Spleen (tissue), 11 donors: Measurements from ENCODE around the gene CEP152. TPM values are rescaled to one million over a fixed set of nuclear protein-coding genes. Genes with fewer than 3 reads are reported as not detected.

Experiments used
- DNase-seq: peaks from one replicate; pipeline ENCODE4 v3.0.0-alpha.2; 2020
- H3K27ac ChIP-seq, 8 donors: fragments of 200-600 bp; sonication (generic) in 7 of 8; 1 replicate in 4 of 8; 2 replicates in 4 of 8; pipeline versions ENCODE4 v1.5.0 to v1.8.0; 2016 to 2021; ENCODE audit warnings: inconsistent platforms in 4 of 8, mild to moderate bottlenecking in 4 of 8, moderate library complexity in 1 of 8
- H3K27me3 ChIP-seq, 7 donors: fragments of 200-600 bp; sonication (generic) in 6 of 7; replicated peaks in 1 of 7; 1 replicate in 4 of 7; 2 replicates in 3 of 7; pipeline versions ENCODE4 v1.5.0 to v1.8.0; 2016 to 2021; ENCODE audit warnings: inconsistent platforms in 3 of 7, mild to moderate bottlenecking in 1 of 7
- H3K36me3 ChIP-seq, 6 donors: fragments of 200-600 bp; sonication (generic) in 5 of 6; 1 replicate in 4 of 6; 2 replicates in 2 of 6; pipeline versions ENCODE4 v1.5.0 to v1.8.0; 2016 to 2021; ENCODE audit warnings: inconsistent platforms in 2 of 6
- H3K4me1 ChIP-seq, 6 donors: fragments of 200-600 bp; sonication (generic) in 5 of 6; 1 replicate in 3 of 6; 2 replicates in 3 of 6; pipeline versions ENCODE4 v1.5.0 to v1.8.0; 2016 to 2021; ENCODE audit warnings: inconsistent platforms in 3 of 6
- H3K4me3 ChIP-seq, 8 donors: fragments of 200-600 bp; sonication (generic) in 7 of 8; 1 replicate in 4 of 8; 2 replicates in 4 of 8; pipeline versions ENCODE4 v1.5.0 to v1.8.0; 2016 to 2021; ENCODE audit warnings: inconsistent platforms in 4 of 8, mild to moderate bottlenecking in 4 of 8, moderate library complexity in 2 of 8
- H3K9me3 ChIP-seq, 8 donors: fragments of 200-600 bp; sonication (generic) in 7 of 8; 1 replicate in 4 of 8; 2 replicates in 4 of 8; pipeline versions ENCODE4 v1.5.0 to v1.8.0; 2016 to 2021; ENCODE audit warnings: inconsistent platforms in 4 of 8
- POLR2A ChIP-seq, 3 donors: fragments of 450-650 bp; IDR thresholded peaks; one replicate each; pipeline ENCODE4 v1.5.1; 2017; ENCODE audit warnings: antibody characterized with exemption in 3 of 3, mild to moderate bottlenecking in 1 of 3
- POLR2AphosphoS5 ChIP-seq, 3 donors: sonication (generic); formaldehyde crosslinking; IDR thresholded peaks; one replicate each; pipeline ENCODE4 v1.5.1; 2017; ENCODE audit warnings: antibody characterized with exemption in 3 of 3
- WGBS, 5 donors: extraction: QIAGEN DNeasy Blood & Tissue Kit in 3 of 5; methylation state at CpG; one replicate each; pipeline versions ENCODE4 v1.1.5 to v1.1.7; 2013 to 2018; 5-methylcytosine and 5-hydroxymethylcytosine counted together
- intact Hi-C: fragments of 100-400 bp; cut with DNase I; formaldehyde crosslinking; loops from one replicate; pipeline ENCODE4 v1.15.0; 2023; ENCODE audit warnings: low total_unique reads
- polyA plus RNA-seq, 3 donors: library from polyadenylated mRNA; stranded (reverse); fragments of 200-250 nt; gene quantifications; one replicate each; pipeline ENCODE4 v1.2.1, GENCODE V29; 2013
- total RNA-seq, 7 donors: library from RNA; depleted of rRNA in 3 of 7; stranded (reverse); fragments of >200 nt in 3 of 7; fragmentation: NEBNext Ultra II Directional in 4 of 7; extraction: Animal tissue kit (Norgen Biotek cat#: 25700) in 4 of 7; gene quantifications; one replicate each; pipeline versions ENCODE4 v1.1.0 to v1.2.1, GENCODE V29; 2016 to 2021
- TF ChIP-seq, protein P1 (sequence below), 11 experiments: fragments of 200-600 bp in 7 of 11; fragments of 450-650 bp in 4 of 11; sonication (generic) in 4 of 11; IDR thresholded peaks in 8 of 11; conservative IDR thresholded peaks in 3 of 11; 1 replicate in 7 of 11; 2 replicates in 4 of 11; pipeline versions ENCODE4 v1.4.0 to v1.8.0; 2016 to 2021; ENCODE audit warnings: antibody characterized with exemption in 11 of 11, inconsistent platforms in 4 of 11, mild to moderate bottlenecking in 1 of 11
- donor health status: healthy with polysubstance abuse.
- donor health status: DM: no; HTN: no; CAD: no; lungs with moderate emphysema.
- donor health status: DM: no; HTN: no; CAD: no.
- donor health status: Bipolar disorder and iron deficiency.
- donor health status: healthy.
- donor health status: DM: no; HTN: no; CAD: no.
- donor health status: DM: yes; HTN: yes; CAD: no.

CEP152 gene
- total and polyA plus RNA-seq, 10 donors, result 1.2 to 15.1 (median 7.5) TPM

- Histone ChIP-seq H3K27ac (no peak overlapping the region), H3K36me3 (peaks cover 0 to 98% (median 16%) of the 10 kb centered on the region in 6 donors), H3K27me3 (no peaks in the 10 kb centered on the region), H3K4me3 (no peak overlapping the region), H3K9me3 (no peaks in the 10 kb centered on the region), H3K4me1 (no peaks in the 10 kb centered on the region)
- intact Hi-C loops, result no loop called here
- no peak for DNase-seq
- 90 to 98% (median 95%) methylated on average over 1 of the region's 1 CpG for WGBS, 5 donors
- TF ChIP-seq, protein P1, sequence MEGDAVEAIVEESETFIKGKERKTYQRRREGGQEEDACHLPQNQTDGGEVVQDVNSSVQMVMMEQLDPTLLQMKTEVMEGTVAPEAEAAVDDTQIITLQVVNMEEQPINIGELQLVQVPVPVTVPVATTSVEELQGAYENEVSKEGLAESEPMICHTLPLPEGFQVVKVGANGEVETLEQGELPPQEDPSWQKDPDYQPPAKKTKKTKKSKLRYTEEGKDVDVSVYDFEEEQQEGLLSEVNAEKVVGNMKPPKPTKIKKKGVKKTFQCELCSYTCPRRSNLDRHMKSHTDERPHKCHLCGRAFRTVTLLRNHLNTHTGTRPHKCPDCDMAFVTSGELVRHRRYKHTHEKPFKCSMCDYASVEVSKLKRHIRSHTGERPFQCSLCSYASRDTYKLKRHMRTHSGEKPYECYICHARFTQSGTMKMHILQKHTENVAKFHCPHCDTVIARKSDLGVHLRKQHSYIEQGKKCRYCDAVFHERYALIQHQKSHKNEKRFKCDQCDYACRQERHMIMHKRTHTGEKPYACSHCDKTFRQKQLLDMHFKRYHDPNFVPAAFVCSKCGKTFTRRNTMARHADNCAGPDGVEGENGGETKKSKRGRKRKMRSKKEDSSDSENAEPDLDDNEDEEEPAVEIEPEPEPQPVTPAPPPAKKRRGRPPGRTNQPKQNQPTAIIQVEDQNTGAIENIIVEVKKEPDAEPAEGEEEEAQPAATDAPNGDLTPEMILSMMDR (IDR thresholded peaks at IDR 0.05 in 8 of 11, conservative IDR thresholded peaks at IDR 0.05 in 3 of 11), result no peak
- no peak for TF ChIP-seq POLR2A (IDR thresholded peaks at IDR 0.05)
- TF ChIP-seq POLR2AphosphoS5 (IDR thresholded peaks at IDR 0.05), result no peak
These were observed 50.9 kb downstream of the CEP152 start for GRCh38 chr15:48759921-48760320.

DNA sequence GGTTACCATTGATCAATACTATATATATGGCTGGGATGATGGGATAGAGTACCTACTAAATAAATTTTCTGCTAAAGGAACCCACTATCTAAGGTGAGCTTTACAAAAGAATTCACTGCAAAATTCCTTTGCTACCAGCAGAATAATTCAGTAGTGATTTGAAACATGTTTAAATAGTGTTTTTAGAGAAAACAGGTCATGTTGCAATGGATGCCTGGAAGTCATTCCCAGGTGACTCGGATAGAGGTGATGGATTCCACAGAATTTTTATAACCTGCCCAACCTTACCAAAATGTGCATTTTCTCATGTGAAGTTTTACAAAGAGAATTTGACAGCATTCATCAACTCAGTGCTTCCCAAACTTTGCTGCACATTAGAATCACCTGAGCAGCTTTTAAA, 53.2 kb downstream of the CEP152 start:
- intact Hi-C loops, result no loop called here
- Histone ChIP-seq H3K27ac (no peak overlapping the region), H3K36me3 (peaks cover 0 to 86% (median 13%) of the 10 kb centered on the region in 6 donors), H3K27me3 (no peaks in the 10 kb centered on the region), H3K4me3 (no peak overlapping the region), H3K4me1 (no peaks in the 10 kb centered on the region), H3K9me3 (no peaks in the 10 kb centered on the region)
- TF ChIP-seq POLR2A (IDR thresholded peaks at IDR 0.05), result no peak
- TF ChIP-seq, protein P1 (IDR thresholded peaks at IDR 0.05 in 8 of 11, conservative IDR thresholded peaks at IDR 0.05 in 3 of 11), result no peak
- no peak for TF ChIP-seq POLR2AphosphoS5 (IDR thresholded peaks at IDR 0.05)
- WGBS, 5 donors, result 93 to 100% (median 97%) methylated on average over 1 of the region's 1 CpG
- no peak for DNase-seq

DNA sequence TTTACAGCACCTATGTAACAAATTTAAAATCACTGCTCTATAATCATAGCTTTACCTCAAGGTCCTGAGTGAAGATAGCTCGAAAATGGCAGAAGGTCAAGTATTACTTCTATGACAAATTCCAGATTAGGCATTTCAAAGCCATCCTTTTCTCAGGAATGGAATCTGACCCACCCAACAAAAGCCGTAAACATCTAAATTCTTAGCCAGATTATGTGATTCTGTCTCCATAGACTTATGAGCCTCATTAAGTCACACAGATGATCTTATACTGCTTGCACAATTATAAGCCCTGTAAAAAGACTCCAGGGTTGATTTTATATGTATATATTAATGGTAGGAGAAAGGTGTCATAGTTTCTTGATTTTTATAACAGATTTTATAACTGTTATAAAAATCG, 56.9 kb downstream of the CEP152 start:
- TF ChIP-seq POLR2AphosphoS5 (IDR thresholded peaks at IDR 0.05) (no peak), POLR2A (IDR thresholded peaks at IDR 0.05) (no peak)
- TF ChIP-seq, protein P1 (IDR thresholded peaks at IDR 0.05 in 8 of 11, conservative IDR thresholded peaks at IDR 0.05 in 3 of 11), result no peak
- WGBS, 5 donors, result 93 to 96% (median 94%) methylated on average over 3 of the region's 3 CpGs
- no peaks in the 10 kb centered on the region for H3K9me3 ChIP-seq
- no peaks in the 10 kb centered on the region for H3K4me1 ChIP-seq
- no peaks in the 10 kb centered on the region for H3K27me3 ChIP-seq
- DNase-seq, result no peak
- no peak overlapping the region for H3K27ac ChIP-seq
- H3K36me3 ChIP-seq, result peaks cover 0 to 77% (median 10%) of the 10 kb centered on the region in 6 donors
- no peak overlapping the region for H3K4me3 ChIP-seq
- intact Hi-C loops, result no loop called here

- Histone ChIP-seq H3K9me3 (no peaks in the 10 kb centered on the region), H3K4me3 (no peak overlapping the region), H3K27ac (no peak overlapping the region), H3K4me1 (no peaks in the 10 kb centered on the region), H3K27me3 (no peaks in the 10 kb centered on the region), H3K36me3 (peaks cover 0 to 78% (median 22%) of the 10 kb centered on the region in 6 donors)
- WGBS, 5 donors, result 65 to 91% (median 83%) methylated on average over 3 of the region's 3 CpGs
- no peak for DNase-seq
- TF ChIP-seq POLR2AphosphoS5 (IDR thresholded peaks at IDR 0.05), result no peak
- TF ChIP-seq, protein P1 (IDR thresholded peaks at IDR 0.05 in 8 of 11, conservative IDR thresholded peaks at IDR 0.05 in 3 of 11), result no peak
- no peak for TF ChIP-seq POLR2A (IDR thresholded peaks at IDR 0.05)
- intact Hi-C loops, result no loop called here
These were observed 59.3 kb downstream of the CEP152 start for GRCh38 chr15:48751595-48751994.
